Smooth muscle cell (in vitro differentiated cells): Measurements from ENCODE around the gene PHLDB1. TPM values are rescaled to one million over a fixed set of nuclear protein-coding genes. Genes with fewer than 3 reads are reported as not detected.
A peak's percentile ranks its signal among the peaks of the same experiment; 100 is the strongest.

Source experiments
- DNase-seq: peaks from one replicate; lab custom pipeline; 2025; ENCODE audit not compliant: unreplicated experiment; lab: John Stamatoyannopoulos, UW
- H2AFZ ChIP-seq: fragments of 200-600 bp; sonication (generic); 2 replicates; pipeline ENCODE4 v1.6.0; 2016; ENCODE audit warnings: antibody characterized with exemption, low read depth, mild to moderate bottlenecking
- H3F3A ChIP-seq: fragments of 200-600 bp; sonication (generic); 2 replicates; pipeline ENCODE4 v1.6.0; 2017; ENCODE audit warnings: antibody characterized with exemption, low read depth
- H3K27ac ChIP-seq: fragments of 200-600 bp; sonication (generic); 2 replicates; pipeline ENCODE4 v1.5.1; 2016; ENCODE audit warnings: low read depth, mild to moderate bottlenecking
- H3K27me3 ChIP-seq: fragments of 200-600 bp; sonication (generic); 2 replicates; pipeline ENCODE4 v1.6.1; 2016; ENCODE audit warnings: low read depth, mild to moderate bottlenecking
- H3K36me3 ChIP-seq: fragments of 200-600 bp; sonication (generic); 2 replicates; pipeline ENCODE4 v1.5.1; 2016; ENCODE audit warnings: low read depth
- H3K4me1 ChIP-seq: fragments of 200-600 bp; sonication (generic); 2 replicates; pipeline ENCODE4 v1.5.1; 2016; ENCODE audit warnings: low read depth
- H3K4me2 ChIP-seq: fragments of 200-600 bp; sonication (generic); 2 replicates; pipeline ENCODE4 v1.6.0; 2016; ENCODE audit warnings: mild to moderate bottlenecking
- H3K4me3 ChIP-seq: fragments of 200-600 bp; sonication (generic); 2 replicates; pipeline ENCODE4 v1.5.1; 2016; ENCODE audit warnings: mild to moderate bottlenecking
- H3K79me2 ChIP-seq: fragments of 200-600 bp; sonication (generic); 2 replicates; pipeline ENCODE4 v1.6.0; 2016; ENCODE audit warnings: low read depth, mild to moderate bottlenecking
- H3K9ac ChIP-seq: fragments of 200-600 bp; sonication (generic); 2 replicates; pipeline ENCODE4 v1.6.0; 2016; ENCODE audit warnings: low read depth
- H3K9me3 ChIP-seq: fragments of 200-600 bp; sonication (generic); replicated peaks from 2 replicates; pipeline ENCODE4 v1.5.1; 2016; ENCODE audit warnings: low read depth
- H4K20me1 ChIP-seq: fragments of 200-600 bp; sonication (generic); 2 replicates; pipeline ENCODE4 v1.6.0; 2016; ENCODE audit warnings: low read depth
- WGBS: methylation state at CpG from one replicate; pipeline ENCODE4 v1.1.7; 2016; ENCODE audit warnings: low lambda C conversion rate; 5-methylcytosine and 5-hydroxymethylcytosine counted together
- polyA plus RNA-seq: library from polyadenylated mRNA; unstranded; fragments of >200 nt; fragmentation: Nextera tagmentation; extraction: Ambion mirVana; gene quantifications from 2 replicates; pipeline ENCODE4 v1.2.1, GENCODE V29; 2016
- total RNA-seq: library from RNA; depleted of rRNA; stranded (reverse); fragments of >200 nt; gene quantifications from 2 replicates; pipeline ENCODE4 v1.2.3, GENCODE V29; 2014
- TF ChIP-seq, protein P1 (sequence below): fragments of 200-600 bp; sonication (generic); IDR thresholded peaks from 2 replicates; pipeline ENCODE4 v1.5.1; 2017; ENCODE audit warnings: borderline replicate concordance, mild to moderate bottlenecking, antibody characterized with exemption; ENCODE audit not compliant: insufficient read depth, poor library complexity, severe bottlenecking

Gene PHLDB1
- total and polyA plus RNA-seq, 2 experiments from 2014 or later = 86.0 to 89.0 TPM

DNA sequence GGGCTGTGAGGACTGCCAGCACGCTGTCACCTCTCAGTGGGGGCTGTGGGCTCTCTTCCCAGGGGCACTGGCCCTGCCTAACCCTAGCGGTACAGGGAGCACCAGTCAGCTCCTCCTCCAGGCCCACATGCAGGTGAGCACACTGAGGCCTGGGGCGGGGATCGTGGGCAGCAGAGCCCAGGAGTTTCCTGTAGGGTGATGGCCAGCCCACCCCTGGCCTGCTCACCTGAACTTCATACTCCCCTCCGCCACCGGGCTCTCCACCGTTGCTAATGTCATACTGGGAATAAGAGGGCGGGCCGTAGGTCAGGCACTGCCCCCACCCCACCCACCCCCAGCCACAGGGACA, 82.1 kb downstream of the PHLDB1 start:
- no peak for DNase-seq
- Histone ChIP-seq H3K4me1 (no peaks in the 10 kb centered on the region), H3K4me3 (peak overlapping the region; percentile 51), H3K27me3 (no peaks in the 10 kb centered on the region), H3K4me2 (peak overlapping the region; percentile 93), H3K36me3 (no peaks in the 10 kb centered on the region), H2AFZ (no peak overlapping the region), H3K79me2 (no peaks in the 10 kb centered on the region), H3K27ac (no peak overlapping the region), H4K20me1 (no peaks in the 10 kb centered on the region), H3F3A (no peaks in the 10 kb centered on the region), H3K9ac (no peak overlapping the region), H3K9me3 (no peaks in the 10 kb centered on the region)
- WGBS = 27% methylated on average over 9 of the region's 9 CpGs
- TF ChIP-seq, protein P1, sequence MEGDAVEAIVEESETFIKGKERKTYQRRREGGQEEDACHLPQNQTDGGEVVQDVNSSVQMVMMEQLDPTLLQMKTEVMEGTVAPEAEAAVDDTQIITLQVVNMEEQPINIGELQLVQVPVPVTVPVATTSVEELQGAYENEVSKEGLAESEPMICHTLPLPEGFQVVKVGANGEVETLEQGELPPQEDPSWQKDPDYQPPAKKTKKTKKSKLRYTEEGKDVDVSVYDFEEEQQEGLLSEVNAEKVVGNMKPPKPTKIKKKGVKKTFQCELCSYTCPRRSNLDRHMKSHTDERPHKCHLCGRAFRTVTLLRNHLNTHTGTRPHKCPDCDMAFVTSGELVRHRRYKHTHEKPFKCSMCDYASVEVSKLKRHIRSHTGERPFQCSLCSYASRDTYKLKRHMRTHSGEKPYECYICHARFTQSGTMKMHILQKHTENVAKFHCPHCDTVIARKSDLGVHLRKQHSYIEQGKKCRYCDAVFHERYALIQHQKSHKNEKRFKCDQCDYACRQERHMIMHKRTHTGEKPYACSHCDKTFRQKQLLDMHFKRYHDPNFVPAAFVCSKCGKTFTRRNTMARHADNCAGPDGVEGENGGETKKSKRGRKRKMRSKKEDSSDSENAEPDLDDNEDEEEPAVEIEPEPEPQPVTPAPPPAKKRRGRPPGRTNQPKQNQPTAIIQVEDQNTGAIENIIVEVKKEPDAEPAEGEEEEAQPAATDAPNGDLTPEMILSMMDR = no peak

DNA sequence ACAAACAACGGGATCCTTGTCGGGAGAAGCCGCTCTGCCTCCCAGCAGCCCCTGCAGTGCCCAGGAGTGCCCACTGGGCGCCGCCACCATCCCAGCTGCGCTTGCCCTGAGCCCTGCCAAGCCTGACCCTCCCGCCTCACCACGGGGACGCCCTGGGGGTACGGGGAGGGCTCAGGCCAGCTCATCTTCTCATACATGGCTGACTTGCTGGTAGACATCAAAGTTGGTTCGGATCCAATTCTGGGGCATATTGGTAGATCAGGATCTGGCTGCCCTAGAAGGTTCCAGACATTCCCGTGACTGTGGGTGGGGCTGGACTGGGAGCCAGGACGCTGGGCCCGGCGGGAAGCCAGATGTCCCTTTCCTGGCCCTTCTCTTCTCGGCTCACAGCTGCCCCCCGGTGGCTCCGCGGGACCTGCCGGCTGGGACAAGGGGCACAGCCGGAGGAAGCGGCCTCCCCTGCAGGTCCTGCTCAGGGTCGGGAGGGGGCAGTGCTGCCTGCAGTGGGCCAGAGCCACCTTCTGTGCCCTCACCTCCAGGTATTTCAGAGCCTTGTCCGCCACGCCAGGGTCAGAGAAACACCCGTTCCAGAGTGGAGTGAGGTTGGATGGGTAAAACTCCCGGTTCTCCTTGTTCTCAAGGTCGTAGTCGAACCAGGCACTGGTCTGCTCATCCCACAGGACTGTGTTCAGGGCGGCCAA, 82.6 kb downstream of the PHLDB1 start:
- H3K9me3 ChIP-seq = no peaks in the 10 kb centered on the region
- peak overlapping the region; percentile 51 for H3K4me3 ChIP-seq
- DNase-seq = peak; percentile 97
- peak overlapping the region; percentile 93 for H3K4me2 ChIP-seq
- no peaks in the 10 kb centered on the region for H4K20me1 ChIP-seq
- no peaks in the 10 kb centered on the region for H3K4me1 ChIP-seq
- H3K27ac ChIP-seq = no peak overlapping the region
- no peaks in the 10 kb centered on the region for H3K36me3 ChIP-seq
- H3F3A ChIP-seq = no peaks in the 10 kb centered on the region
- no peaks in the 10 kb centered on the region for H3K79me2 ChIP-seq
- TF ChIP-seq, protein P1 = peak; percentile 65
- no peaks in the 10 kb centered on the region for H3K27me3 ChIP-seq
- H2AFZ ChIP-seq = peak overlapping the region; percentile 59
- no peak overlapping the region for H3K9ac ChIP-seq
- WGBS = 7% methylated on average over 30 of the region's 30 CpGs

DNA sequence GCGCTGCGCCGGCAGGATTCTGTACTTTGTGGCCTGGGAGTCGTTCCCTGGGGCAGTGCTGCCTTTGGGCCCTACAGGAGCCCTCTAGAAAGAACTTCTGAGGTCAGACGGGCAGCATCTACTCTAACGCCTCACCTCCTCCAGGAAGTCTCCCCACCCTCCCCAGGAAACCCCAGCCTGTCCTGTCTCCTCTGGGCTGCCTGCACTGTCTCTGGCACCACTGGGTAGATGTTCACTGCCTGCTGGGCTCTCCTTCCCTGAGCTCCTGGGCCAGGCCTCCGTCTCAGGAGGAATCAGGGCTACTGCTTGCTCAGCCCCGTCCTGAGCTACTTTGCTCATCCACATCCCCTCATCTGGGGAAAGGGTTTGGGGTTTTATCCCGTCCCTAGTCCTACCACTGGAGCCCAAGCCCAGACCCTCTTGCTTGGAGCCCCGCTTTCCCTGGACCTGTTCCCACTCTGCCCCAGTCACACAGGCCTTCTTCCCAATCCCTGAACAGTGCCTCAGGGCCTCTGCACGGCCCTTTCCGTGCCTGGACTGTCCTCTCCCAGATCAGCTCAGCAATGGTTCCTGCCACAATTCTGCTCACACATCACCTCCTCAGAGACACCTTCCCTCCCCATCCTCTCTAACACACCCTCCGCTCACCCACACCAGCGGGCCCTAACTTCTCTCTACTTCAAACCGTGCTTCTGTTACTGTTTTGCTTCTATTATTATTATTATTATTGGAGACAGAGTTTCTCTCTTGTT, 83.3 kb downstream of the PHLDB1 start:
- peak overlapping the region; percentile 93 for H3K4me2 ChIP-seq

More for the DNA sequence above, 83.3 kb downstream of the PHLDB1 start:
- Histone ChIP-seq H4K20me1 (no peaks in the 10 kb centered on the region), H3K36me3 (no peaks in the 10 kb centered on the region), H3K4me3 (no peak overlapping the region), H3K9ac (no peak overlapping the region), H3F3A (no peaks in the 10 kb centered on the region), H3K27me3 (no peaks in the 10 kb centered on the region), H3K9me3 (no peaks in the 10 kb centered on the region), H3K4me1 (no peaks in the 10 kb centered on the region), H3K27ac (no peak overlapping the region), H3K79me2 (no peaks in the 10 kb centered on the region), H2AFZ (peak overlapping the region; percentile 59)
- TF ChIP-seq, protein P1 = no peak
- WGBS = 94% methylated on average over 13 of the region's 15 CpGs
- DNase-seq = no peak
